SK-N-SH treated with all-trans-retinoic acid at 6 μM for 48 hours (cell line): ENCODE data around the gene C9orf50.

ENCODE experiments used
- ATAC-seq: fragments of 200-7000 bp; cut with Tn5 transposase; 3 replicates; pipeline ENCODE4 v1.9.1; 2020; ENCODE audit warnings: mild to moderate bottlenecking, moderate library complexity
- ARNTL ChIP-seq: fragments of 450-650 bp; formaldehyde crosslinking; IDR thresholded peaks from 2 replicates; pipeline ENCODE4 v1.5.0; 2020; ENCODE audit warnings: low read depth, mild to moderate bottlenecking, moderate library complexity, borderline replicate concordance
- CSDC2 ChIP-seq: fragments of 250-450 bp; sonication (Bioruptor Pico); IDR thresholded peaks from 2 replicates; pipeline ENCODE4 v1.5.0; 2020; ENCODE audit warnings: mild to moderate bottlenecking, moderate library complexity
- ESRRG ChIP-seq: fragments of 250-450 bp; sonication (Bioruptor Pico); IDR thresholded peaks from 2 replicates; pipeline ENCODE4 v1.6.1; 2021; ENCODE audit warnings: mild to moderate bottlenecking
- GLIS3 ChIP-seq: fragments of 250-450 bp; sonication (Bioruptor Pico); IDR thresholded peaks from 2 replicates; pipeline ENCODE4 v1.5.0; 2020; ENCODE audit warnings: mild to moderate bottlenecking, moderate library complexity
- ISL1 ChIP-seq: fragments of 250-450 bp; sonication (Bioruptor Pico); IDR thresholded peaks from 2 replicates; pipeline ENCODE4 v2.1.2; 2022; ENCODE audit warnings: mild to moderate bottlenecking, moderate library complexity
- OSR1 ChIP-seq: fragments of 250-450 bp; sonication (Bioruptor Pico); IDR thresholded peaks from 2 replicates; pipeline ENCODE4 v1.8.0; 2022; ENCODE audit warnings: moderate library complexity, mild to moderate bottlenecking, inconsistent platforms
- PPARA ChIP-seq: fragments of 250-450 bp; sonication (Bioruptor Pico); IDR thresholded peaks from 2 replicates; pipeline ENCODE4 v1.5.0; 2020; ENCODE audit warnings: mild to moderate bottlenecking, borderline replicate concordance
- SNAI2 ChIP-seq: fragments of 250-450 bp; sonication (Bioruptor Pico); IDR thresholded peaks from 2 replicates; pipeline ENCODE4 v1.5.0; 2020; ENCODE audit warnings: mild to moderate bottlenecking, moderate library complexity
- TCF4 ChIP-seq: fragments of 250-450 bp; sonication (Bioruptor Pico); IDR thresholded peaks from 2 replicates; pipeline ENCODE4 v1.8.0; 2021; ENCODE audit warnings: mild to moderate bottlenecking, moderate library complexity, borderline replicate concordance
- TOX ChIP-seq: fragments of 250-450 bp; sonication (Bioruptor Pico); IDR thresholded peaks from 2 replicates; pipeline ENCODE4 v1.8.0; 2021; ENCODE audit warnings: mild to moderate bottlenecking, moderate library complexity, borderline replicate concordance
- ZC3H10 ChIP-seq: fragments of 250-450 bp; sonication (Bioruptor Pico); IDR thresholded peaks from 2 replicates; pipeline ENCODE4 v1.5.1; 2021; ENCODE audit warnings: mild to moderate bottlenecking, moderate library complexity
- ZFP30 ChIP-seq: fragments of 450-650 bp; formaldehyde crosslinking; IDR thresholded peaks from 2 replicates; pipeline ENCODE4 v1.5.0; 2022; ENCODE audit warnings: mild to moderate bottlenecking, moderate library complexity
- ZNF565 ChIP-seq: fragments of 450-650 bp; formaldehyde crosslinking; conservative IDR thresholded peaks from 2 replicates; pipeline ENCODE4 v1.5.0; 2020; ENCODE audit warnings: low read depth, mild to moderate bottlenecking, moderate library complexity
- ZNF70 ChIP-seq: fragments of 450-650 bp; formaldehyde crosslinking; IDR thresholded peaks from 2 replicates; pipeline ENCODE4 v1.5.0; 2020; ENCODE audit warnings: mild to moderate bottlenecking, moderate library complexity
- ZNF8 ChIP-seq: fragments of 450-650 bp; formaldehyde crosslinking; IDR thresholded peaks from 2 replicates; pipeline ENCODE4 v1.5.0; 2020; ENCODE audit warnings: mild to moderate bottlenecking, moderate library complexity
- TF ChIP-seq, protein P1 (sequence below): fragments of 250-450 bp; sonication (Bioruptor Pico); IDR thresholded peaks from 2 replicates; pipeline ENCODE4 v1.5.1; 2021; ENCODE audit warnings: mild to moderate bottlenecking, moderate library complexity
- TF ChIP-seq, protein P2 (sequence below): fragments of 250-450 bp; sonication (Bioruptor Pico); IDR thresholded peaks from 2 replicates; pipeline ENCODE4 v1.8.0; 2021; ENCODE audit warnings: low read depth, mild to moderate bottlenecking, moderate library complexity, borderline replicate concordance
- TF ChIP-seq, protein P3 (sequence below): fragments of 250-450 bp; sonication (Bioruptor Pico); IDR thresholded peaks from 2 replicates; pipeline ENCODE4 v1.8.0; 2020; ENCODE audit warnings: mild to moderate bottlenecking, moderate library complexity, borderline replicate concordance
- TF ChIP-seq, protein P4 (sequence below): fragments of 250-450 bp; sonication (Bioruptor Pico); IDR thresholded peaks from 2 replicates; pipeline ENCODE4 v1.5.1; 2020; ENCODE audit warnings: low read depth, mild to moderate bottlenecking, moderate library complexity

C9orf50 gene

DNA sequence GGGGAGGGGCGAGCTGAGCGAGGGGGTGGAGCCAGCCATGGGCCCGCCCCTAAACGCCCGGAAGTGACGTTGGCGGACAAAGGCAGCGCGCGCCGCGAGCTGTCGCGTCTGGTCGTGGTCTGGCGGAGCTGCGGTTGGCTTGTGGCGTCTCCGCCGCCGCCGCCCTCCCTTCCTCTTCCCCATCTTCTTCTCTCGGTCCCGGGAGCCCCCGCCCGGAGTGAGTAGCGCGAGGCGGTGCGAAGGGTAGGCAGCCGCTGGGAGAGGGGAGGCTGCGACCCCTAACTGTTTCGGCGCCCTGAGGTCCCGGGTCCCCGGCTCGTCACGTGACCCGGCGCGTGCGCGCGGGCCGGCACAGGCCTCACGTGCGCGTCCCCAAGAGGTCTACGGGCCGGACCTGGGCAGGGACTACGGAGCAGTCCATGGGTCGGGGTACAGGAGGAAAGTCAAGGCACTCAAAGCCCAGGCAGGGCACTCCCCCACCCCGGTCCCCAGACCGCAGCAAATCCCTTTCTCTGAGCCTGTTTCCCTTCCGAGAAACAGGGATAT is 5.3 kb upstream of the C9orf50 start, which contains the start of gene NTMT1:
Gene NTMT1 (plus strand): TSS at position 85 of the 546 bp plus-strand sequence. CDS start 6,541 bp downstream, outside the sequence.
- TF ChIP-seq SNAI2 (CRISPR knock-in tag) = peak; percentile 36; the same call in 1 of the 2 replicates
- no peak; the same call in 1 of the 2 replicates for TF ChIP-seq GLIS3
- no peak for TF ChIP-seq TCF4 (CRISPR knock-in tag)
- TF ChIP-seq CSDC2 = no peak
- no peak for TF ChIP-seq PPARA (CRISPR knock-in tag)
- TF ChIP-seq, all 23 proteins: peak for 1
- peak; percentile 76 for ATAC-seq

DNA sequence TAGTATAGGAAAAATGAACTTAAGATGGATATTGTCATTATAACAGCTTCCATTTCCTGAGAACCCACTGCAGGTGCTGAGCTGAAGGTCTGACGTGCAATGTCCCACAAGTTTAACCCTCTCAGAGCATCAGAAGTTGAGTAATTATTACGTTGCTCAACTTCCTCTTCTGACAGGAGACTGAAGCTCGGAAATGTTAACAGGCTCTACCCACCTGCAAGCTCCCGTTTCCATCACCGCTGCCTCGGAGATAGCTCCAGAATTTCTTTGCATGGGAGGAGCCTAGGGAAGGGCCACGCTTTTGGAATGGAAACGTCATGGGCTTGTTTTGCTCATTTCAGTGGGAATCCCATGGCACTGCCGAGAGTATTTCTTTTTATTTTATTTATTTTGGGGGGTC is 4.0 kb upstream of the C9orf50 start:
- ATAC-seq = no peak
- TF ChIP-seq ARNTL (CRISPR knock-in tag) = no peak

DNA sequence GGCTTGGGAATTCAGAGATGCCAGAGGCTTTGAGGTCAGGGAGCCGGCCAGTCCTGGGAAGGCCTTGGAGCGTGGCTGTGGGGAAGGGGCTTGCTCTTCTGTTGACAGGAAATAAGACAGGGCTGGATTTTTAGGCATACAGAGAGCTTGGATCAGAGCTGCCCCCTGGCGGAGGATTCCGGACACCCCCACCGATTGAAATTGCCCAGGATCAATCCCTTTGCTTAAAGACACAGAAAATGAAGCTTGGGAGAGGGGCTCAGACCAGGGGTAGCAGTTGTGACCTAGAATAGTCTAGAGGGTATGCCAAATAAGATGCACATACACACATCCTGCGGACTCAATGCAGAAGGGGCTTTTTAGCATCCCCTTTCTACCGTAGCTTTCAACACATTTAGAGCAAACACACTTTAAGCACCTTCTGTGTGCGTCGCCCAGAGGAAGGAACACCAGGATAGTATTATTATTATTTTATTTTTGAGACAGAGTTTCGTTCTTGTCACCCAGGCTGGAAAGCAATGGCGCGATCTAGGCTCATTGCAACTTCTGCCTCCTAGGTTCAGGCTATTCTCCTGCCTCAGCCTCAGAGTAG is 3.4 kb upstream of the C9orf50 start:
- peak; percentile 13; the same call in 1 of the 3 replicates for ATAC-seq
- TF ChIP-seq, protein P1, sequence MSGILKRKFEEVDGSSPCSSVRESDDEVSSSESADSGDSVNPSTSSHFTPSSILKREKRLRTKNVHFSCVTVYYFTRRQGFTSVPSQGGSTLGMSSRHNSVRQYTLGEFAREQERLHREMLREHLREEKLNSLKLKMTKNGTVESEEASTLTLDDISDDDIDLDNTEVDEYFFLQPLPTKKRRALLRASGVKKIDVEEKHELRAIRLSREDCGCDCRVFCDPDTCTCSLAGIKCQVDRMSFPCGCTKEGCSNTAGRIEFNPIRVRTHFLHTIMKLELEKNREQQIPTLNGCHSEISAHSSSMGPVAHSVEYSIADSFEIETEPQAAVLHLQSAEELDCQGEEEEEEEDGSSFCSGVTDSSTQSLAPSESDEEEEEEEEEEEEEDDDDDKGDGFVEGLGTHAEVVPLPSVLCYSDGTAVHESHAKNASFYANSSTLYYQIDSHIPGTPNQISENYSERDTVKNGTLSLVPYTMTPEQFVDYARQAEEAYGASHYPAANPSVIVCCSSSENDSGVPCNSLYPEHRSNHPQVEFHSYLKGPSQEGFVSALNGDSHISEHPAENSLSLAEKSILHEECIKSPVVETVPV (CRISPR knock-in tag) = no peak
- TF ChIP-seq ISL1 (CRISPR knock-in tag) (no peak), ARNTL (CRISPR knock-in tag) (no peak), TOX (CRISPR knock-in tag) (no peak), ZNF565 (no peak), ZC3H10 (no peak), ZNF70 (no peak), PPARA (CRISPR knock-in tag) (no peak), ZFP30 (CRISPR knock-in tag) (no peak), ESRRG (no peak), OSR1 (no peak)
- TF ChIP-seq, protein P2, sequence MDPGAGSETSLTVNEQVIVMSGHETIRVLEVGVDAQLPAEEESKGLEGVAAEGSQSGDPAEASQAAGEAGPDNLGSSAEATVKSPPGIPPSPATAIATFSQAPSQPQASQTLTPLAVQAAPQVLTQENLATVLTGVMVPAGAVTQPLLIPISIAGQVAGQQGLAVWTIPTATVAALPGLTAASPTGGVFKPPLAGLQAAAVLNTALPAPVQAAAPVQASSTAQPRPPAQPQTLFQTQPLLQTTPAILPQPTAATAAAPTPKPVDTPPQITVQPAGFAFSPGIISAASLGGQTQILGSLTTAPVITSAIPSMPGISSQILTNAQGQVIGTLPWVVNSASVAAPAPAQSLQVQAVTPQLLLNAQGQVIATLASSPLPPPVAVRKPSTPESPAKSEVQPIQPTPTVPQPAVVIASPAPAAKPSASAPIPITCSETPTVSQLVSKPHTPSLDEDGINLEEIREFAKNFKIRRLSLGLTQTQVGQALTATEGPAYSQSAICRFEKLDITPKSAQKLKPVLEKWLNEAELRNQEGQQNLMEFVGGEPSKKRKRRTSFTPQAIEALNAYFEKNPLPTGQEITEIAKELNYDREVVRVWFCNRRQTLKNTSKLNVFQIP = no peak
- TF ChIP-seq, protein P3, sequence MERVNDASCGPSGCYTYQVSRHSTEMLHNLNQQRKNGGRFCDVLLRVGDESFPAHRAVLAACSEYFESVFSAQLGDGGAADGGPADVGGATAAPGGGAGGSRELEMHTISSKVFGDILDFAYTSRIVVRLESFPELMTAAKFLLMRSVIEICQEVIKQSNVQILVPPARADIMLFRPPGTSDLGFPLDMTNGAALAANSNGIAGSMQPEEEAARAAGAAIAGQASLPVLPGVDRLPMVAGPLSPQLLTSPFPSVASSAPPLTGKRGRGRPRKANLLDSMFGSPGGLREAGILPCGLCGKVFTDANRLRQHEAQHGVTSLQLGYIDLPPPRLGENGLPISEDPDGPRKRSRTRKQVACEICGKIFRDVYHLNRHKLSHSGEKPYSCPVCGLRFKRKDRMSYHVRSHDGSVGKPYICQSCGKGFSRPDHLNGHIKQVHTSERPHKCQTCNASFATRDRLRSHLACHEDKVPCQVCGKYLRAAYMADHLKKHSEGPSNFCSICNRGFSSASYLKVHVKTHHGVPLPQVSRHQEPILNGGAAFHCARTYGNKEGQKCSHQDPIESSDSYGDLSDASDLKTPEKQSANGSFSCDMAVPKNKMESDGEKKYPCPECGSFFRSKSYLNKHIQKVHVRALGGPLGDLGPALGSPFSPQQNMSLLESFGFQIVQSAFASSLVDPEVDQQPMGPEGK = no peak
- TF ChIP-seq, protein P4, sequence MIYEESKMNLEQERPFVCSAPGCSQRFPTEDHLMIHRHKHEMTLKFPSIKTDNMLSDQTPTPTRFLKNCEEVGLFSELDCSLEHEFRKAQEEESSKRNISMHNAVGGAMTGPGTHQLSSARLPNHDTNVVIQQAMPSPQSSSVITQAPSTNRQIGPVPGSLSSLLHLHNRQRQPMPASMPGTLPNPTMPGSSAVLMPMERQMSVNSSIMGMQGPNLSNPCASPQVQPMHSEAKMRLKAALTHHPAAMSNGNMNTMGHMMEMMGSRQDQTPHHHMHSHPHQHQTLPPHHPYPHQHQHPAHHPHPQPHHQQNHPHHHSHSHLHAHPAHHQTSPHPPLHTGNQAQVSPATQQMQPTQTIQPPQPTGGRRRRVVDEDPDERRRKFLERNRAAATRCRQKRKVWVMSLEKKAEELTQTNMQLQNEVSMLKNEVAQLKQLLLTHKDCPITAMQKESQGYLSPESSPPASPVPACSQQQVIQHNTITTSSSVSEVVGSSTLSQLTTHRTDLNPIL (CRISPR knock-in tag) = no peak

DNA sequence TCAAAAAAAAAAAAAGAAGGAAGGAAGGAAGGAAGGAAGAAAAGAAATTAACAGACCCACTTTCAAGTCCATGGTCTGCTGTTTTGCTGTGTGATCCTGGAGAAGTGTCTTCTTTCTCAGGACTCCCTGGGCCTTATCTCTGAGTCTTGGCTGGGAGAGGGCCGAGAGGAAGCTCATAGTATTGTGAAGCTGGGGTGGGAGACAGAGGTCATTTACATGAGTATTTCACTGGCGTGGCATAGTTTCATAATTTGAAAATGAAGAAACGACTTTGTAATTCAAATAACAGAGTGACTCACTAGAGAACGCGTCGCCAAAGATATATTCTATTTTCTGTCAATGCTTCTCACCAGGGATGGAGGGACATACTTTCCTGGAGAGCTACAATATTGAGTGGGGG is 2.4 kb upstream of the C9orf50 start:
- TF ChIP-seq GLIS3 = no peak
- ATAC-seq = no peak

DNA sequence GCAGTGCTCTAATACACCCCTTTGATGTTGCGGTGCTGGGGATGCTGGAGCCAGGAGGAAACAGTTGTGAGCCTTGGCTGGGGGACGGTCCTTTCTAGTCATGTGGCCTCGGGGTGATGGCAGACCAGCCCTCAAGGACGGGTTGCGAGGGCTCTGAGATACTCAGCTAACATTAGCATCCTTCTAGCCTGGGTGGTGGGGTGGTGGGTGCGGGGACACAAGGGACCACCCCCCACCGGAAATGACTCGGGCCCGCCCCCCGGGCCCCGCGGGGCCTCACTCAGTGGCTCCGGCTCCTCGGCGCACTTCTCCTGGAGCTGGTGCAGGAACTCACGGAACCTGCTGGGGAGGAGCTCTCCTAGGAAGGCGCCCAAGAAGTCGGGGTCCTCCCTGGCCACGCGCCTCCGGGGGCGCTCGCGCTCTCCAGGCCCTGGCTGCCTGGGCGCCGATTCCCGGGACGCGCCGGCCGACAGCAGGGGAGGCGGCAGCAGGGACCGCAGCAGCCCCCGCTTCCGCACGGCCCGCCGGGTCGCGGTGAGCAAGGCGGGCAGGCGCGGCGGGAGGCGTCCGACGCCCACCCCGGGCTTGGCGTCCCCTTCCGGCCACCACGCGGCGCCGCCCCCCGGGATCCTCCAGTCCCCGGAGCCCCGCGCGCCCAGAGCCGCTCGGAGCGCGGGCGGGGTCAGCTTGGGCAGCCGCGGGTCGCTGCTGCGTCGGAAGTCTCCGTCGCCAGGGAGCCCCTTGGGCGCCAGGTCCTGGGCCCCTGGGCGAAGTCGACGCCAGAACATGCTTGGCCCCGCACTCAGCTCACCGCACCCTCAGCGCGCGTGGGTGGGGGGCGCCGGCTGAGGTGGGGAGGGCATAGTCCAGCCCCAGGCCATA is 873 bp downstream of the C9orf50 start:
- TF ChIP-seq, protein P3 = no peak
- TF ChIP-seq ARNTL (CRISPR knock-in tag) = no peak
- TF ChIP-seq ZC3H10 = no peak
- TF ChIP-seq, protein P2 = no peak
- no peak for TF ChIP-seq ZFP30 (CRISPR knock-in tag)
- TF ChIP-seq ZNF70 = no peak
- no peak for TF ChIP-seq ZNF8 (CRISPR knock-in tag)
- no peak for TF ChIP-seq PPARA (CRISPR knock-in tag)
- TF ChIP-seq CSDC2 = no peak
- ATAC-seq = peak; percentile 54
